Neuronal stem cell (in vitro differentiated cells): ENCODE data around the gene PLCH2.

Experiments used
- DNase-seq: peaks from one replicate; pipeline ENCODE4 v3.0.0-alpha.2; 2013; ENCODE audit warnings: low spot score
- H2AFZ ChIP-seq: one replicate; pipeline ENCODE4 v1.6.1; 2013; ENCODE audit warnings: mild to moderate bottlenecking, low read length, inconsistent platforms
- H2AK5ac ChIP-seq: 2 replicates; pipeline ENCODE4 v1.6.1; 2013; ENCODE audit warnings: low read depth, mild to moderate bottlenecking, inconsistent platforms, low read length, moderate library complexity, mixed read lengths
- H2BK120ac ChIP-seq: 2 replicates; pipeline ENCODE4 v1.6.1; 2013; ENCODE audit warnings: low read depth, mild to moderate bottlenecking, inconsistent platforms, low read length, moderate library complexity, mixed read lengths
- H2BK12ac ChIP-seq: one replicate; pipeline ENCODE4 v1.6.1; 2013; ENCODE audit warnings: low read length, inconsistent platforms
- H2BK15ac ChIP-seq: 2 replicates; pipeline ENCODE4 v1.6.1; 2013; ENCODE audit warnings: mild to moderate bottlenecking, low read length, inconsistent platforms, mixed read lengths
- H2BK5ac ChIP-seq: one replicate; pipeline ENCODE4 v1.6.1; 2013; ENCODE audit warnings: inconsistent platforms, mild to moderate bottlenecking, low read length, moderate library complexity
- H3K14ac ChIP-seq: one replicate; pipeline ENCODE4 v1.6.1; 2013; ENCODE audit warnings: low read length, inconsistent platforms
- H3K18ac ChIP-seq: 2 replicates; pipeline ENCODE4 v1.6.1; 2013; ENCODE audit warnings: low read length, inconsistent platforms
- H3K23ac ChIP-seq: 2 replicates; pipeline ENCODE4 v1.6.1; 2013; ENCODE audit warnings: low read depth, mild to moderate bottlenecking, mixed read lengths, low read length, inconsistent platforms; ENCODE audit not compliant: poor library complexity
- H3K27ac ChIP-seq: replicated peaks from 3 replicates; pipeline ENCODE4 v1.5.1; 2013; ENCODE audit warnings: low read length, inconsistent platforms
- H3K27me3 ChIP-seq, 3 experiments: 2 replicates each; pipeline ENCODE4 v1.6.1; 2013; ENCODE audit warnings: low read length in 3 of 3, mild to moderate bottlenecking in 2 of 3, inconsistent platforms in 1 of 3, low read depth in 1 of 3, mixed read lengths in 1 of 3, moderate library complexity in 1 of 3; ENCODE audit not compliant: control insufficient read depth in 3 of 3, insufficient read depth in 3 of 3
- H3K36me3 ChIP-seq, 2 donors: replicated peaks in 1 of 2; 2 replicates each; pipeline ENCODE4 v1.6.1; 2013; ENCODE audit warnings: low read length in 2 of 2; ENCODE audit not compliant: control insufficient read depth in 2 of 2, insufficient read depth in 2 of 2
- H3K4ac ChIP-seq: 2 replicates; pipeline ENCODE4 v1.6.1; 2013; ENCODE audit warnings: inconsistent platforms, mild to moderate bottlenecking, low read length, moderate library complexity
- H3K4me1 ChIP-seq, 2 donors: 1 replicate in 1 of 2; 2 replicates in 1 of 2; pipeline ENCODE4 v1.6.1; 2013; ENCODE audit warnings: low read length in 2 of 2, low read depth in 1 of 2; ENCODE audit not compliant: control insufficient read depth in 2 of 2, insufficient read depth in 1 of 2
- H3K4me2 ChIP-seq: one replicate; pipeline ENCODE4 v1.6.1; 2013; ENCODE audit warnings: mild to moderate bottlenecking, low read length, inconsistent platforms; ENCODE audit not compliant: insufficient read depth, poor library complexity, severe bottlenecking
- H3K4me3 ChIP-seq, 2 donors: 2 replicates each; pipeline ENCODE4 v1.5.1; 2013; ENCODE audit warnings: low read length in 2 of 2, mild to moderate bottlenecking in 2 of 2, inconsistent platforms in 1 of 2, moderate library complexity in 1 of 2
- H3K79me1 ChIP-seq: one replicate; pipeline ENCODE4 v1.6.1; 2013; ENCODE audit warnings: low read depth, mild to moderate bottlenecking, inconsistent platforms, low read length, moderate library complexity
- H3K9ac ChIP-seq: one replicate; pipeline ENCODE4 v1.6.1; 2013; ENCODE audit warnings: mild to moderate bottlenecking, low read depth, low read length, inconsistent platforms; ENCODE audit not compliant: poor library complexity
- H3K9me3 ChIP-seq, 2 donors: replicated peaks in 1 of 2; 2 replicates each; pipeline versions ENCODE3 to v1.6.1; 2013; ENCODE audit warnings: low read length in 2 of 2, mild to moderate bottlenecking in 2 of 2, inconsistent platforms in 1 of 2, low read depth in 1 of 2, mixed read lengths in 1 of 2, moderate library complexity in 1 of 2; ENCODE audit not compliant: control insufficient read depth in 2 of 2, insufficient read depth in 1 of 2
- H4K8ac ChIP-seq: one replicate; pipeline ENCODE4 v1.6.1; 2013; ENCODE audit warnings: low read depth, mild to moderate bottlenecking, inconsistent platforms, low read length, moderate library complexity
- H4K91ac ChIP-seq: one replicate; pipeline ENCODE4 v1.6.1; 2013; ENCODE audit warnings: low read length, low read depth, mild to moderate bottlenecking, inconsistent platforms; ENCODE audit not compliant: poor library complexity
- WGBS, 2 donors: extraction: QIAGEN DNeasy Blood & Tissue Kit; methylation state at CpG; one replicate each; pipeline ENCODE4 v1.1.7; 2013; ENCODE audit warnings: missing lambda C conversion rate in 2 of 2, mixed read lengths in 1 of 2; ENCODE audit not compliant: insufficient read length in 2 of 2, insufficient replicate concordance in 1 of 2; ENCODE audit errors: extremely low coverage in 2 of 2; 5-methylcytosine and 5-hydroxymethylcytosine counted together

PLCH2 gene

GRCh38 chr1:2468540-2468939, 7.5 kb upstream of the PLCH2 start:
- H3K4me2 ChIP-seq = no peak overlapping the region
- peaks cover 14 to 21% of the 10 kb centered on the region in 2 donors for H3K4me1 ChIP-seq
- H2BK15ac ChIP-seq = no peak overlapping the region
- no peaks in the 10 kb centered on the region for H3K9me3 ChIP-seq
- peaks cover 7% of the 10 kb centered on the region for H3K79me1 ChIP-seq
- no peak for DNase-seq
- no peak overlapping the region for H3K27ac ChIP-seq
- H3K23ac ChIP-seq = peak overlapping the region; percentile 86
- H4K8ac ChIP-seq = no peak overlapping the region
- no peak overlapping the region for H2BK120ac ChIP-seq
- H4K91ac ChIP-seq = no peak overlapping the region
- no peak overlapping the region for H2AFZ ChIP-seq
- H3K18ac ChIP-seq = peak overlapping the region; percentile 35
- peak overlapping the region; percentile 29 for H2BK5ac ChIP-seq
- H3K36me3 ChIP-seq = no peaks in the 10 kb centered on the region
- no peak overlapping the region for H3K4ac ChIP-seq
- WGBS, 2 donors = no CpG with 5 or more reads among the region's 10 CpGs
- H3K27me3 ChIP-seq = peaks cover 0 to 88% (median 0%) of the 10 kb centered on the region in 3 experiments
- H2AK5ac ChIP-seq = no peak overlapping the region
- H3K14ac ChIP-seq = no peak overlapping the region
- H3K9ac ChIP-seq = peak overlapping the region; percentile 3
- no peak overlapping the region for H3K4me3 ChIP-seq
- no peak overlapping the region for H2BK12ac ChIP-seq

GRCh38 chr1:2469103-2469940, 6.8 kb upstream of the PLCH2 start:
- Histone ChIP-seq H3K9ac (no peak overlapping the region), H2AK5ac (no peak overlapping the region), H4K8ac (no peak overlapping the region), H3K27me3 (peaks cover 0 to 88% (median 0%) of the 10 kb centered on the region in 3 experiments), H3K4me2 (no peak overlapping the region), H2BK15ac (no peak overlapping the region), H2BK120ac (no peak overlapping the region), H3K4me3 (no peak overlapping the region), H3K27ac (no peak overlapping the region), H3K79me1 (peaks cover 7% of the 10 kb centered on the region), H3K9me3 (no peaks in the 10 kb centered on the region), H4K91ac (no peak overlapping the region), H2BK5ac (peak overlapping the region; percentile 29), H2AFZ (no peak overlapping the region), H3K23ac (peak overlapping the region; percentile 86), H2BK12ac (no peak overlapping the region), H3K36me3 (no peaks in the 10 kb centered on the region), H3K4ac (no peak overlapping the region), H3K18ac (no peak overlapping the region), H3K14ac (peak overlapping the region; percentile 14), H3K4me1 (peaks cover 18 to 28% of the 10 kb centered on the region in 2 donors)
- no CpG with 5 or more reads among the region's 25 CpGs for WGBS, 2 donors
- no peak for DNase-seq

- no peaks in the 10 kb centered on the region for H3K36me3 ChIP-seq
- H2BK120ac ChIP-seq = no peak overlapping the region
- no peak overlapping the region for H4K8ac ChIP-seq
- peak overlapping the region; percentile 96 for H2AK5ac ChIP-seq
- H3K14ac ChIP-seq = peak overlapping the region; percentile 56
- peaks cover 23 to 32% of the 10 kb centered on the region in 2 donors for H3K4me1 ChIP-seq
- H3K27me3 ChIP-seq = peaks cover 0 to 88% (median 0%) of the 10 kb centered on the region in 3 experiments
- no peak overlapping the region for H3K4ac ChIP-seq
- H3K4me2 ChIP-seq = no peak overlapping the region
- H3K9me3 ChIP-seq = no peaks in the 10 kb centered on the region
- peak overlapping the region; percentile 52 for H3K23ac ChIP-seq
- H3K27ac ChIP-seq = no peak overlapping the region
- H2BK15ac ChIP-seq = peak overlapping the region; percentile 58
- DNase-seq = no peak
- peaks cover 7% of the 10 kb centered on the region for H3K79me1 ChIP-seq
- H4K91ac ChIP-seq = no peak overlapping the region
- H2BK12ac ChIP-seq = peak overlapping the region; percentile 73
- H2BK5ac ChIP-seq = no peak overlapping the region
- WGBS, 2 donors = no CpG with 5 or more reads among the region's 27 CpGs
- peak overlapping the region; percentile 60 for H3K9ac ChIP-seq
- peak overlapping the region in 1 of 2 donors; percentile 17 for H3K4me3 ChIP-seq
- H3K18ac ChIP-seq = peak overlapping the region; percentile 71
- H2AFZ ChIP-seq = no peak overlapping the region
Measured at GRCh38 chr1:2470290-2471158, 5.6 kb upstream of the PLCH2 start.

- no peak overlapping the region for H2AFZ ChIP-seq
- H3K4me1 ChIP-seq = peaks cover 23 to 32% of the 10 kb centered on the region in 2 donors
- peaks cover 7% of the 10 kb centered on the region for H3K79me1 ChIP-seq
- H3K14ac ChIP-seq = peak overlapping the region; percentile 71
- H3K4ac ChIP-seq = no peak overlapping the region
- no peak overlapping the region for H3K27ac ChIP-seq
- H2BK5ac ChIP-seq = peak overlapping the region; percentile 39
- H3K9me3 ChIP-seq = no peaks in the 10 kb centered on the region
- H3K23ac ChIP-seq = peak overlapping the region; percentile 52
- no peak overlapping the region for H4K8ac ChIP-seq
- H3K18ac ChIP-seq = peak overlapping the region; percentile 83
- H3K4me2 ChIP-seq = no peak overlapping the region
- peaks cover 0 to 85% (median 0%) of the 10 kb centered on the region in 3 experiments for H3K27me3 ChIP-seq
- DNase-seq = no peak
- H3K4me3 ChIP-seq = no peak overlapping the region
- H3K36me3 ChIP-seq = no peaks in the 10 kb centered on the region
- peak overlapping the region; percentile 58 for H2BK15ac ChIP-seq
- no CpG with 5 or more reads among the region's 7 CpGs for WGBS, 2 donors
- H3K9ac ChIP-seq = no peak overlapping the region
- no peak overlapping the region for H4K91ac ChIP-seq
- no peak overlapping the region for H2BK120ac ChIP-seq
- H2BK12ac ChIP-seq = no peak overlapping the region
- H2AK5ac ChIP-seq = peak overlapping the region; percentile 96
Measured at GRCh38 chr1:2471159-2471471, 5.0 kb upstream of the PLCH2 start.
